Keratinocyte (primary cell): ENCODE results near the gene RBBP8.

Experiments
- EZH2 ChIP-seq: IDR thresholded peaks from one replicate; pipeline ENCODE4 v1.6.1; 2012; ENCODE audit warnings: inconsistent platforms, mild to moderate bottlenecking, low read length, moderate library complexity
- TF ChIP-seq, protein P1 (sequence below), 3 experiments: IDR thresholded peaks in 1 of 3; conservative IDR thresholded peaks in 1 of 3; optimal IDR thresholded peaks in 1 of 3; 2 replicates in 2 of 3; 3 replicates in 1 of 3; pipeline versions ENCODE3 to v1.5.1; 2011; ENCODE audit warnings: low read length in 3 of 3, mild to moderate bottlenecking in 3 of 3, moderate library complexity in 2 of 3, control low read depth in 1 of 3, inconsistent platforms in 1 of 3; ENCODE audit not compliant: insufficient read depth in 2 of 3; ENCODE audit errors: extremely low read depth in 1 of 3

DNA sequence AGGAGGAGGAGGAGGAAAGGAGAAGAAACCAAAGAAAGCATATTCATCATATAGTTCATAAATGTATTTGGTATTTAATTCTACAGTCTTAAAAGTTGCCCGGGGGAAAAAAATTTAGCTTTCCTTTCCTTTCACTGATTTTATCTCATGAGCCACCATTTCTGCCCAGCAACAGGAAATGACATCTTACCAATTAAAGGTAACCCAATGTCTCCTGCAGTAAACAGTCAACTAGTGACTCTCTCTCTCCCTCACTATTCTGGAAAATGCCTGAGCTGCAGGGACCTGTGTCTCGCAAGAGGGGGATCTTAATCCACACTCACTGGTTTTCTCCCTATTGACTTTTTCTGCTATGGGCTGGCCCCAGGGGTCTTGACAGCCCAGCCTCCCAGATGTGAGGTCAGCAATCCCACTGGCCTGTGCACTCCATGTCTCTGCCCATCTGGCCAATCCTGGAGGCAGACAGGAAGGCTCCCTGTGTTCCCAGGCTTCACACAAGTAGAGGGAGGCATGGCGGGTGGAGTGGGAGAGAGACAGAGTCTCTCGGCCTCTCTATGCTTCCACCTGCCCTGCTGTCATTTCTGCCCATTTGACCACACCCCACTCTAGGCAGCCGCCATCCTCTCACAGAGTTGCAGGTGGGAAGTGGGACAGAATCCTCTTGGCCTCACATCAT lies 116.7 kb downstream of the RBBP8 start:
- TF ChIP-seq EZH2, result no peak
- TF ChIP-seq, protein P1, sequence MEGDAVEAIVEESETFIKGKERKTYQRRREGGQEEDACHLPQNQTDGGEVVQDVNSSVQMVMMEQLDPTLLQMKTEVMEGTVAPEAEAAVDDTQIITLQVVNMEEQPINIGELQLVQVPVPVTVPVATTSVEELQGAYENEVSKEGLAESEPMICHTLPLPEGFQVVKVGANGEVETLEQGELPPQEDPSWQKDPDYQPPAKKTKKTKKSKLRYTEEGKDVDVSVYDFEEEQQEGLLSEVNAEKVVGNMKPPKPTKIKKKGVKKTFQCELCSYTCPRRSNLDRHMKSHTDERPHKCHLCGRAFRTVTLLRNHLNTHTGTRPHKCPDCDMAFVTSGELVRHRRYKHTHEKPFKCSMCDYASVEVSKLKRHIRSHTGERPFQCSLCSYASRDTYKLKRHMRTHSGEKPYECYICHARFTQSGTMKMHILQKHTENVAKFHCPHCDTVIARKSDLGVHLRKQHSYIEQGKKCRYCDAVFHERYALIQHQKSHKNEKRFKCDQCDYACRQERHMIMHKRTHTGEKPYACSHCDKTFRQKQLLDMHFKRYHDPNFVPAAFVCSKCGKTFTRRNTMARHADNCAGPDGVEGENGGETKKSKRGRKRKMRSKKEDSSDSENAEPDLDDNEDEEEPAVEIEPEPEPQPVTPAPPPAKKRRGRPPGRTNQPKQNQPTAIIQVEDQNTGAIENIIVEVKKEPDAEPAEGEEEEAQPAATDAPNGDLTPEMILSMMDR (optimal IDR thresholded peaks at IDR 0.05 in 1 of 3, IDR thresholded peaks at IDR 0.05 in 1 of 3, conservative IDR thresholded peaks at IDR 0.05 in 1 of 3; ENCODE audit: extremely low read depth in 1 of 3, insufficient read depth in 2 of 3, low read length in 3 of 3), result no peak
